ENCODE measurements around the gene FAM174A.

FAM174A gene

GRCh38 chr5:100576217-100576751, 41.1 kb downstream of the FAM174A start:
- DNase-seq (ENCODE audit: low read depth), result no peak

GRCh38 chr5:100577506-100577905, 42.3 kb downstream of the FAM174A start:
- DNase-seq (ENCODE audit: low read depth), result no peak

- DNase-seq (ENCODE audit: low read depth), result no peak
These were observed 48.9 kb downstream of the FAM174A start for GRCh38 chr5:100584069-100584468.

GRCh38 chr5:100584889-100585288, 49.7 kb downstream of the FAM174A start:
- no peak for DNase-seq (ENCODE audit: low read depth)

GRCh38 chr5:100590867-100591266, 55.7 kb downstream of the FAM174A start:
- DNase-seq (ENCODE audit: low read depth), result no peak

- DNase-seq (ENCODE audit: low read depth), result peak; percentile 95
These were observed 60.1 kb downstream of the FAM174A start for GRCh38 chr5:100595152-100595811.

- DNase-seq (ENCODE audit: low read depth), result no peak
These were observed 60.6 kb downstream of the FAM174A start for GRCh38 chr5:100595812-100596173.

- DNase-seq (ENCODE audit: low read depth), result no peak
These were observed 63.3 kb downstream of the FAM174A start for GRCh38 chr5:100598446-100598845.

- no peak for DNase-seq (ENCODE audit: low read depth)
These were observed 65.3 kb downstream of the FAM174A start for GRCh38 chr5:100600298-100600994.

- no peak for DNase-seq (ENCODE audit: low read depth)
These were observed 68.0 kb downstream of the FAM174A start for GRCh38 chr5:100603141-100603540.

- DNase-seq (ENCODE audit: low read depth), result peak; percentile 3
These were observed 68.8 kb downstream of the FAM174A start for GRCh38 chr5:100604021-100604420.

- DNase-seq (ENCODE audit: low read depth), result no peak
These were observed 74.4 kb downstream of the FAM174A start for GRCh38 chr5:100609594-100609993.

- DNase-seq (ENCODE audit: low read depth), result no peak
These were observed 79.1 kb downstream of the FAM174A start for GRCh38 chr5:100614308-100614707.

- peak; percentile 47 for DNase-seq (ENCODE audit: low read depth)
These were observed 80.2 kb downstream of the FAM174A start for GRCh38 chr5:100615362-100615761.

- no peak for DNase-seq (ENCODE audit: low read depth)
These were observed 81.1 kb downstream of the FAM174A start for GRCh38 chr5:100616291-100616690.

- no peak for DNase-seq (ENCODE audit: low read depth)
These were observed 81.8 kb downstream of the FAM174A start for GRCh38 chr5:100616981-100617380.

- peak; percentile 44 for DNase-seq (ENCODE audit: low read depth)
These were observed 88.5 kb downstream of the FAM174A start for GRCh38 chr5:100623719-100624118.

GRCh38 chr5:100634937-100635534, 99.9 kb downstream of the FAM174A start:
- DNase-seq (ENCODE audit: low read depth), result no peak
